RWPE2 (cell line): ENCODE measurements around the gene ZCCHC7.
A peak's percentile ranks its signal among the peaks of the same experiment; 100 is the strongest.

Source experiments
- ATAC-seq: fragments of 200-7000 bp; cut with Tn5 transposase; 3 replicates; pipeline ENCODE4 v1.9.1; 2021; ENCODE audit warnings: low read depth
- DNase-seq: peaks from one replicate; pipeline ENCODE4 v3.0.0-alpha.2; 2020; ENCODE audit warnings: low spot score
- H3K27ac ChIP-seq: fragments of 450-650 bp; 2 replicates; pipeline ENCODE4 v1.5.1; 2017; ENCODE audit warnings: mild to moderate bottlenecking; ENCODE audit not compliant: poor library complexity, severe bottlenecking
- H3K27me3 ChIP-seq: fragments of 250-450 bp; sonication (Bioruptor Pico); 2 replicates; pipeline ENCODE4 v1.5.1; 2021; ENCODE audit warnings: mild to moderate bottlenecking, moderate library complexity; ENCODE audit not compliant: insufficient read depth, poor library complexity, severe bottlenecking
- H3K36me3 ChIP-seq: fragments of 250-450 bp; sonication (Bioruptor Pico); 2 replicates; pipeline ENCODE4 v1.5.1; 2020; ENCODE audit warnings: low read depth, mild to moderate bottlenecking, moderate library complexity
- H3K4me1 ChIP-seq: fragments of 250-450 bp; sonication (Bioruptor Pico); 2 replicates; pipeline ENCODE4 v1.5.1; 2021; ENCODE audit warnings: mild to moderate bottlenecking, moderate library complexity; ENCODE audit not compliant: insufficient read depth, poor library complexity, severe bottlenecking
- H3K4me3 ChIP-seq: fragments of 250-450 bp; sonication (Bioruptor Pico); 2 replicates; pipeline ENCODE4 v1.5.1; 2021; ENCODE audit warnings: mild to moderate bottlenecking, moderate library complexity; ENCODE audit not compliant: severe bottlenecking
- H3K9me3 ChIP-seq: fragments of 250-450 bp; sonication (Bioruptor Pico); 2 replicates; pipeline ENCODE4 v1.5.1; 2021; ENCODE audit warnings: mild to moderate bottlenecking, moderate library complexity; ENCODE audit not compliant: severe bottlenecking
- TF ChIP-seq, protein P1 (sequence below): fragments of 450-650 bp; IDR thresholded peaks from one replicate; pipeline ENCODE4 v1.5.1; 2017; ENCODE audit warnings: mild to moderate bottlenecking, moderate library complexity; ENCODE audit not compliant: poor library complexity, severe bottlenecking

The ZCCHC7 gene

DNA sequence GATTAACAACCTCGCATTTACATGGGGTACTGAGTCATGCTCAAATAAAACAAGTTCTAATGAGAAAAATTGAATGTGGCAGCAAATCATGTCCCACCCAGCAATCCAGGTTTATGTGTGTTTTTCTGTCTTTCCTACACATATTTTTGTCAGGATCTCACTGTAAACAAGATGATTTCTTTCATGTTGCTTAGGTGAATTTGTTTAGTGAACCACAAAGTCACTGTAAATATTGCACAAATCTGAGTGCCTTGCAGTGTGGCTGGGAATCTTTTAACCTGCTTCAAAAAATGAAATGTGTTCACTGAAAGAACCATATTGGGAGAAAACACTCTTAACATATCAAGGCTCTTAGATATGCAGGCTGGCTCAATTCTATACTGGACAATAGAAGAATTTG lies 23.1 kb upstream of the ZCCHC7 start:
- Histone ChIP-seq H3K36me3 (no peaks in the 10 kb centered on the region), H3K27me3 (no peaks in the 10 kb centered on the region), H3K4me3 (no peak overlapping the region), H3K9me3 (no peaks in the 10 kb centered on the region), H3K27ac (no peak overlapping the region), H3K4me1 (no peaks in the 10 kb centered on the region)
- no peak for ATAC-seq
- no peak for DNase-seq
- TF ChIP-seq, protein P1, sequence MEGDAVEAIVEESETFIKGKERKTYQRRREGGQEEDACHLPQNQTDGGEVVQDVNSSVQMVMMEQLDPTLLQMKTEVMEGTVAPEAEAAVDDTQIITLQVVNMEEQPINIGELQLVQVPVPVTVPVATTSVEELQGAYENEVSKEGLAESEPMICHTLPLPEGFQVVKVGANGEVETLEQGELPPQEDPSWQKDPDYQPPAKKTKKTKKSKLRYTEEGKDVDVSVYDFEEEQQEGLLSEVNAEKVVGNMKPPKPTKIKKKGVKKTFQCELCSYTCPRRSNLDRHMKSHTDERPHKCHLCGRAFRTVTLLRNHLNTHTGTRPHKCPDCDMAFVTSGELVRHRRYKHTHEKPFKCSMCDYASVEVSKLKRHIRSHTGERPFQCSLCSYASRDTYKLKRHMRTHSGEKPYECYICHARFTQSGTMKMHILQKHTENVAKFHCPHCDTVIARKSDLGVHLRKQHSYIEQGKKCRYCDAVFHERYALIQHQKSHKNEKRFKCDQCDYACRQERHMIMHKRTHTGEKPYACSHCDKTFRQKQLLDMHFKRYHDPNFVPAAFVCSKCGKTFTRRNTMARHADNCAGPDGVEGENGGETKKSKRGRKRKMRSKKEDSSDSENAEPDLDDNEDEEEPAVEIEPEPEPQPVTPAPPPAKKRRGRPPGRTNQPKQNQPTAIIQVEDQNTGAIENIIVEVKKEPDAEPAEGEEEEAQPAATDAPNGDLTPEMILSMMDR, result no peak

DNA sequence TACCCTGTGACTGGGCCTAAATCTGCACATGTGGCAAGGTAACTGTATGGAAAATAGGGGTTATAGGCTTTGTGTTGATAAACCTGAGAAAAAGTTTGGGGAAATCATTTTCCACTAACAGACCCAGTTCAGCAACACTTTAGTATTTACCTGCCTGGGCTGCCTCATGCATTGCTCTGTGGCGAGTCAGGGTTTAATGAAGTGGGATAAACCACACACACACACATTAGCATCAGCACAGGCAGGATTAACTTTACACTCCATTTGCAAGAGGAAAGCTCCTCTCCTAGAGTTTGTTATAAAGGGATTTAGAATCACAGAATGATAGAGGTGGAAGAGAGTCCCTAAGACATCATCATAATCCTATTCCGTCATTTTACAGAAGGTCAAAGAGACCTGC lies 20.0 kb upstream of the ZCCHC7 start:
- DNase-seq (no peak), ATAC-seq (peak; percentile 77)
- no peaks in the 10 kb centered on the region for H3K27me3 ChIP-seq
- H3K9me3 ChIP-seq, result no peaks in the 10 kb centered on the region
- TF ChIP-seq, protein P1, result no peak
- no peaks in the 10 kb centered on the region for H3K36me3 ChIP-seq
- no peak overlapping the region for H3K4me3 ChIP-seq
- H3K27ac ChIP-seq, result no peak overlapping the region
- H3K4me1 ChIP-seq, result no peaks in the 10 kb centered on the region

DNA sequence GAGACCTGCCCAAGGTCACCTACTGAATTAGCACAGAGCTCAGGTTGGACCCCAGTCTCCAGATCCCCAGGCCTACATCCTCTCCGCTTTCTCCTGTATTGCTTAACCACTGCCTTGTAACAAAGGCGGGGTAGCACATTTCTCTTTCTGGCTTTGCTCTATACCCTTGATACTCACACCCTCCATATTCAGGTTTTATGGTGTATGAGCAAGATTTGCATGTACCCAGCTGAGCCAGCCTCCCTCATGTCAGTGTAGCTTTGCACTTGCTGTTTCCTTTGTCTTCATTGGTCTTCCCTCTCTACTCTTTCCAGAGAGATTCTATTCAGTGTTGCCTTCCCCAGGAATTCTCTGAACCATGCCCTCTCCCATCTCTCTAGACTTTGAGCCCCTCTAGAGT lies 19.6 kb upstream of the ZCCHC7 start:
- H3K4me1 ChIP-seq, result no peaks in the 10 kb centered on the region
- no peak overlapping the region for H3K4me3 ChIP-seq
- DNase-seq (no peak), ATAC-seq (peak; percentile 10; the same call in 1 of the 3 replicates)
- no peaks in the 10 kb centered on the region for H3K9me3 ChIP-seq
- TF ChIP-seq, protein P1, result no peak
- H3K36me3 ChIP-seq, result no peaks in the 10 kb centered on the region
- no peak overlapping the region for H3K27ac ChIP-seq
- H3K27me3 ChIP-seq, result no peaks in the 10 kb centered on the region

DNA sequence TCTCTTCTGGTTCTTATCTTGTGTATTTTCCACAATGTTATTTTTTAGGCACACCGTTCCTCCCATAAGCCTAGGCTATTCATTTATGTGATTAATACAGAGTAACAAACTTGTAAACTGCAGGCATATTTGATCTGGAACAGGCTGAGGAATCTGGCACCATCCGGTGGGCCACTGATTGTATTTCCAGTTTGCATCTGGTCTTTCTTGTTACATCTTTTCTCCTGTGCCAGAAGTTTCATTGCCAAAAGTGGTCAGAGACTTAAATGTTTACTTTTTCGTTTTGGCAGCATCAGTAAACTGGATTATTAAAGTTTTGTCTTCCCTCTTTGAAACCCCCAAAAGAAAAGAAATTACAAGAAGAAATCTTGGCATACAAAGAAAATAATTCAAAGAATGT lies 17.9 kb upstream of the ZCCHC7 start:
- H3K4me3 ChIP-seq, result no peak overlapping the region
- no peaks in the 10 kb centered on the region for H3K9me3 ChIP-seq
- H3K4me1 ChIP-seq, result no peaks in the 10 kb centered on the region
- H3K27ac ChIP-seq, result no peak overlapping the region
- ATAC-seq, result no peak
- DNase-seq, result no peak
- no peaks in the 10 kb centered on the region for H3K36me3 ChIP-seq
- no peaks in the 10 kb centered on the region for H3K27me3 ChIP-seq
- TF ChIP-seq, protein P1, result no peak

DNA sequence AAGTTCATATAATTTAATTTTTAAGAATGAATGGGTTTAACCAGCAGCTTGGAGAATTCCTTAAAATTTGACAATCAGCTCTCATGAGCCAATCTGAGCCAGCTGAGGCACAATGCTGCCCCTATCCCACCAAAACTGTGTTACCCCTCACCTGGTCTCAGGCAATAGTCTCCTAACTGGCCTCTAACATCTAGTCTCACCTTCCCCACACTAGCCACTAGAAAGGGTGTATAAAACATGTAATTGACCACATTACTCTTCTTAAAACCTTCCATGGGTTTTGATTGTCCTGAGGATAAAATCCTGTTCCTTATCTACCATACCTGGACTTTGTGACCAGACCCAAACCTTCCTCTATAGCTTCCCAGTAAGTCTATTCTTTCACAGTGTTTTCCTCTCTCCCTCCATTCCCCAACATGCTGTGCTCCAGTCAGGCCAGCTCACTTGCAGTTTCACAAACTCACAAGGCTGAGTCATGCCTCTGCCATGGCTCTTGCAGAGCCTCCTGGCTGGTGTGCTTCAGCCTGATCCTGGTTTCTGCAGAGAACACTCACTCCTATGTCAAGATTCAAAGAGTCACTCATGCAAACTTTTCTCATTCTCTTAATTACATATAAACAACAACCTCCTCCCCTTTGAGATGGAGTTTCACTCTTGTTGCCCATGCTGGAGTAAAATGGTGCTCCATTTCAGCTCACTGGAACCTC lies 16.0 kb upstream of the ZCCHC7 start:
- Histone ChIP-seq H3K4me3 (no peak overlapping the region), H3K9me3 (no peaks in the 10 kb centered on the region), H3K27ac (no peak overlapping the region), H3K4me1 (no peaks in the 10 kb centered on the region), H3K27me3 (no peaks in the 10 kb centered on the region), H3K36me3 (no peaks in the 10 kb centered on the region)
- DNase-seq (no peak), ATAC-seq (peak; percentile 92)
- TF ChIP-seq, protein P1, result no peak
